MCF 10A (cell line): ENCODE measurements around the gene ITGA3. TPM values are rescaled to one million over a fixed set of nuclear protein-coding genes. Genes with fewer than 3 reads are reported as not detected.

Experiments used
- BruUV-seq: library from RNA; stranded (reverse); fragments of 400-500 nt; replicated peaks from 2 replicates; lab custom pipeline; 2021; lab: Mats Ljungman, UMichigan
- CTCF ChIA-PET: fragments of 300-600 bp; sonication (Branson Sonifier 250); formaldehyde crosslinking; extraction: SDS; loops from one replicate; lab custom pipeline; 2021; ENCODE audit warnings: antibody characterized with exemption, inconsistent platforms; lab: Yijun Ruan, JAX
- POLR2A ChIA-PET: fragments of 300-600, 350-650 bp; sonication (Branson Sonifier 250); formaldehyde crosslinking; extraction: SDS; loops from one replicate; lab custom pipeline; 2020; ENCODE audit warnings: antibody characterized with exemption, inconsistent platforms; lab: Yijun Ruan, JAX
- DNase-seq: peaks from one replicate; pipeline ENCODE4 v3.0.0-alpha.2; 2018; ENCODE audit not compliant: unreplicated experiment
- H3K27ac Mint-ChIP-seq: one replicate; pipeline ENCODE4 v1.8.0; 2022; ENCODE audit warnings: mild to moderate bottlenecking, low read depth, mixed read lengths; ENCODE audit not compliant: unreplicated experiment
- H3K27me3 Mint-ChIP-seq: one replicate; pipeline ENCODE4 v1.8.0; 2022; ENCODE audit warnings: mixed read lengths; ENCODE audit not compliant: insufficient read depth, unreplicated experiment
- H3K36me3 Mint-ChIP-seq: one replicate; pipeline ENCODE4 v1.8.0; 2022; ENCODE audit warnings: mild to moderate bottlenecking, moderate library complexity, mixed read lengths; ENCODE audit not compliant: insufficient read depth, unreplicated experiment
- H3K4me1 Mint-ChIP-seq: one replicate; pipeline ENCODE4 v1.8.0; 2022; ENCODE audit warnings: mixed read lengths; ENCODE audit not compliant: insufficient read depth, unreplicated experiment
- H3K4me3 Mint-ChIP-seq: one replicate; pipeline ENCODE4 v1.8.0; 2022; ENCODE audit warnings: mild to moderate bottlenecking, moderate library complexity, mixed read lengths; ENCODE audit not compliant: unreplicated experiment
- H3K9me3 Mint-ChIP-seq: one replicate; pipeline ENCODE4 v1.8.0; 2022; ENCODE audit warnings: mixed read lengths; ENCODE audit not compliant: unreplicated experiment
- CTCF ChIP-seq: fragments of 200-600 bp; IDR thresholded peaks from one replicate; pipeline ENCODE4 v1.8.0; 2022; ENCODE audit warnings: antibody characterized with exemption, mild to moderate bottlenecking; ENCODE audit not compliant: unreplicated experiment
- intact Hi-C: fragments of 100-400 bp; cut with micrococcal nuclease; formaldehyde crosslinking; loops from 2 replicates; pipeline ENCODE4 v1.14.1; 2022
- total RNA-seq: library from RNA; stranded (reverse); gene quantifications from 2 replicates; pipeline ENCODE4 v1.2.3, GENCODE V29; 2022

The ITGA3 gene
- total RNA-seq, 1 experiment from 2014 or later, result 588 TPM

- ChIA-PET CTCF (interaction anchor here (0.9 to 1.9 kb wide), 4 partner anchors 11 to 79 kb away, joined by 4 to 10 read pairs (median 6); no protein-coding TSS in a partner anchor), POLR2A (interaction anchor here (1.0 kb wide), 1 partner anchor 13 kb away, joined by 3 read pairs; no protein-coding TSS in a partner anchor)
- DNase-seq, result no peak
- Mint-ChIP-seq H3K9me3 (peaks cover 12% of the 10 kb centered on the region), H3K27ac (no peak overlapping the region), H3K4me3 (no peak overlapping the region), H3K36me3 (no peaks in the 10 kb centered on the region), H3K4me1 (no peaks in the 10 kb centered on the region), H3K27me3 (peaks cover under 1% of the 10 kb centered on the region)
- TF ChIP-seq CTCF, result no peak
- intact Hi-C loops, result no loop called here
- no TSS peak for BruUV-seq
Measured at GRCh38 chr17:50014471-50015088, 41.3 kb upstream of the ITGA3 start.

GRCh38 chr17:50015146-50015545, 40.8 kb upstream of the ITGA3 start:
- ChIA-PET POLR2A (no interaction called here), CTCF (interaction anchor here (1.0 to 1.9 kb wide), 3 partner anchors 11 to 78 kb away, joined by 4 to 10 read pairs (median 6); no protein-coding TSS in a partner anchor)
- no peak for TF ChIP-seq CTCF

GRCh38 chr17:50018909-50019308, 37.0 kb upstream of the ITGA3 start:
- Mint-ChIP-seq H3K4me1 (peaks cover 7% of the 10 kb centered on the region), H3K27me3 (peaks cover 11% of the 10 kb centered on the region), H3K9me3 (peaks cover 12% of the 10 kb centered on the region), H3K4me3 (no peak overlapping the region), H3K36me3 (no peaks in the 10 kb centered on the region), H3K27ac (no peak overlapping the region)
- no peak for DNase-seq
- intact Hi-C loops, result no loop called here
- TF ChIP-seq CTCF, result no peak
- ChIA-PET CTCF (interaction anchor here (0.6 to 1.0 kb wide), 3 partner anchors 21 to 279 kb away, joined by 3 to 7 read pairs (median 3); no protein-coding TSS in a partner anchor), POLR2A (interaction anchor here (2.0 kb wide), 1 partner anchor 36 kb away, joined by 4 read pairs; no protein-coding TSS in a partner anchor)
- no TSS peak for BruUV-seq

More at GRCh38 chr17:50015146-50015545, 40.8 kb upstream of the ITGA3 start:
- BruUV-seq, result no TSS peak
- no peak for DNase-seq
- peaks cover 12% of the 10 kb centered on the region for H3K9me3 Mint-ChIP-seq
- no peaks in the 10 kb centered on the region for H3K36me3 Mint-ChIP-seq
- intact Hi-C loops, result no loop called here
- H3K27me3 Mint-ChIP-seq, result no peaks in the 10 kb centered on the region
- no peak overlapping the region for H3K4me3 Mint-ChIP-seq
- H3K4me1 Mint-ChIP-seq, result no peaks in the 10 kb centered on the region
- no peak overlapping the region for H3K27ac Mint-ChIP-seq

GRCh38 chr17:50020841-50021599, 34.9 kb upstream of the ITGA3 start:
- no peak overlapping the region for H3K4me3 Mint-ChIP-seq
- no peak for TF ChIP-seq CTCF
- H3K4me1 Mint-ChIP-seq, result peaks cover 7% of the 10 kb centered on the region
- no peaks in the 10 kb centered on the region for H3K36me3 Mint-ChIP-seq
- intact Hi-C loops, result no loop called here
- H3K27ac Mint-ChIP-seq, result no peak overlapping the region
- no peaks in the 10 kb centered on the region for H3K9me3 Mint-ChIP-seq
- BruUV-seq, result no TSS peak
- POLR2A ChIA-PET, result interaction anchor here (1.2 kb wide), 1 partner anchor 35 kb away, joined by 4 read pairs; the partner anchor contains the start of gene ITGA3
- DNase-seq, result no peak
- peaks cover 11% of the 10 kb centered on the region for H3K27me3 Mint-ChIP-seq
- CTCF ChIA-PET, result interaction anchor here (0.5 to 1.3 kb wide), 7 partner anchors 9 to 332 kb away, joined by 3 to 5 read pairs (median 3); no protein-coding TSS in a partner anchor
